Mesenchymal stem cell (in vitro differentiated cells and primary cell): ENCODE results near the gene NPL.

ENCODE experiments used
- DNase-seq: peaks from one replicate; pipeline ENCODE4 v3.0.0-alpha.2; 2013
- H2AFZ ChIP-seq: one replicate; pipeline ENCODE4 v1.6.1; 2013; ENCODE audit warnings: low read depth, mild to moderate bottlenecking, control low read depth, inconsistent platforms, low read length, moderate library complexity
- H2AK5ac ChIP-seq: 2 replicates; pipeline ENCODE4 v1.6.1; 2013; ENCODE audit warnings: low read length, moderate library complexity, mild to moderate bottlenecking, inconsistent platforms; ENCODE audit not compliant: severe bottlenecking
- H2BK120ac ChIP-seq: one replicate; pipeline ENCODE4 v1.6.1; 2013; ENCODE audit warnings: low read depth, mild to moderate bottlenecking, inconsistent platforms, low read length, moderate library complexity
- H2BK12ac ChIP-seq, 2 experiments: one replicate each; pipeline ENCODE4 v1.6.1; 2013; ENCODE audit warnings: inconsistent platforms in 2 of 2, low read length in 2 of 2, mild to moderate bottlenecking in 2 of 2, moderate library complexity in 2 of 2, control low read depth in 1 of 2
- H2BK15ac ChIP-seq: one replicate; pipeline ENCODE4 v1.6.1; 2013; ENCODE audit warnings: mild to moderate bottlenecking, low read depth, inconsistent platforms; ENCODE audit not compliant: poor library complexity, severe bottlenecking
- H2BK5ac ChIP-seq: 2 replicates; pipeline ENCODE4 v1.6.1; 2013; ENCODE audit warnings: low read depth, mild to moderate bottlenecking, low read length, control low read depth, inconsistent platforms; ENCODE audit not compliant: poor library complexity, severe bottlenecking
- H3K14ac ChIP-seq, 2 experiments: one replicate each; pipeline ENCODE4 v1.6.1; 2013; ENCODE audit warnings: inconsistent platforms in 2 of 2, low read length in 2 of 2, control low read depth in 1 of 2, mild to moderate bottlenecking in 1 of 2, moderate library complexity in 1 of 2
- H3K18ac ChIP-seq, 2 experiments: one replicate each; pipeline ENCODE4 v1.6.1; 2013; ENCODE audit warnings: inconsistent platforms in 2 of 2, low read length in 2 of 2, control low read depth in 1 of 2, low read depth in 1 of 2, mild to moderate bottlenecking in 1 of 2
- H3K23ac ChIP-seq, 2 experiments: one replicate each; pipeline ENCODE4 v1.6.1; 2013; ENCODE audit warnings: inconsistent platforms in 2 of 2, low read length in 2 of 2, mild to moderate bottlenecking in 2 of 2, moderate library complexity in 2 of 2, control low read depth in 1 of 2
- H3K27ac ChIP-seq: 2 replicates; pipeline ENCODE4 v1.5.1; 2013; ENCODE audit warnings: mild to moderate bottlenecking, moderate library complexity, low read length, control low read depth, inconsistent platforms; ENCODE audit not compliant: poor library complexity, severe bottlenecking
- H3K27me3 ChIP-seq, 2 experiments: 2 replicates each; pipeline versions ENCODE4 v1.6.1 to v1.7.0; 2013; ENCODE audit warnings: low read length in 2 of 2, mild to moderate bottlenecking in 2 of 2, moderate library complexity in 2 of 2, control low read depth in 1 of 2, inconsistent platforms in 1 of 2; ENCODE audit not compliant: control insufficient read depth in 1 of 2, insufficient read depth in 1 of 2
- H3K36me3 ChIP-seq, 2 experiments: 2 replicates each; pipeline versions ENCODE4 v1.6.1 to v1.7.0; 2013; ENCODE audit warnings: low read length in 2 of 2, control low read depth in 1 of 2, inconsistent platforms in 1 of 2, low read depth in 1 of 2, mild to moderate bottlenecking in 1 of 2; ENCODE audit not compliant: insufficient read depth in 2 of 2, control insufficient read depth in 1 of 2
- H3K4ac ChIP-seq, 2 experiments: one replicate each; pipeline ENCODE4 v1.6.1; 2013; ENCODE audit warnings: inconsistent platforms in 2 of 2, low read length in 2 of 2, mild to moderate bottlenecking in 2 of 2, moderate library complexity in 2 of 2, control low read depth in 1 of 2, low read depth in 1 of 2
- H3K4me1 ChIP-seq: 2 replicates; pipeline ENCODE4 v1.6.1; 2013; ENCODE audit warnings: low read depth, low read length, control low read depth; ENCODE audit not compliant: control insufficient read depth, insufficient read depth
- H3K4me2 ChIP-seq: 2 replicates; pipeline ENCODE4 v1.6.1; 2013; ENCODE audit warnings: low read length, mild to moderate bottlenecking, inconsistent platforms; ENCODE audit not compliant: poor library complexity, severe bottlenecking
- H3K4me3 ChIP-seq, 2 experiments: 2 replicates each; pipeline versions ENCODE4 v1.5.1 to v1.7.0; 2013; ENCODE audit warnings: low read length in 2 of 2, mild to moderate bottlenecking in 2 of 2, control low read depth in 1 of 2, low read depth in 1 of 2; ENCODE audit not compliant: insufficient read depth in 1 of 2
- H3K79me1 ChIP-seq: replicated peaks from 2 replicates; pipeline ENCODE4 v1.6.1; 2013; ENCODE audit warnings: mild to moderate bottlenecking, control low read depth, low read length, inconsistent platforms; ENCODE audit not compliant: poor library complexity, severe bottlenecking
- H3K9ac ChIP-seq: 2 replicates; pipeline ENCODE4 v1.7.0; 2013; ENCODE audit warnings: mild to moderate bottlenecking, low read length, moderate library complexity
- H3K9me3 ChIP-seq: 2 replicates; pipeline ENCODE4 v1.7.0; 2013; ENCODE audit warnings: mild to moderate bottlenecking, low read length; ENCODE audit not compliant: control insufficient read depth
- H4K8ac ChIP-seq: one replicate; pipeline ENCODE4 v1.6.1; 2013; ENCODE audit warnings: inconsistent platforms, mild to moderate bottlenecking, low read length, moderate library complexity
- H4K91ac ChIP-seq: one replicate; pipeline ENCODE4 v1.6.1; 2013; ENCODE audit warnings: mild to moderate bottlenecking, low read length, inconsistent platforms
- WGBS: methylation state at CpG from one replicate; pipeline ENCODE4 v1.1.7; 2013; ENCODE audit warnings: mixed read lengths; 5-methylcytosine and 5-hydroxymethylcytosine counted together

Gene NPL

GRCh38 chr1:182770232-182770631, 19.3 kb upstream of the NPL start:
- Histone ChIP-seq H3K79me1 (no peaks in the 10 kb centered on the region), H3K14ac (no peak overlapping the region), H3K4me2 (no peak overlapping the region), H2BK12ac (no peak overlapping the region), H3K4me3 (no peak overlapping the region), H3K4me1 (no peaks in the 10 kb centered on the region), H2BK15ac (no peak overlapping the region), H3K27ac (no peak overlapping the region), H4K8ac (no peak overlapping the region), H3K23ac (no peak overlapping the region), H3K4ac (no peak overlapping the region), H3K27me3 (peaks cover 0 to 15% of the 10 kb centered on the region in 2 experiments), H2AK5ac (no peak overlapping the region), H4K91ac (no peak overlapping the region), H3K9me3 (no peaks in the 10 kb centered on the region), H2BK5ac (no peak overlapping the region), H3K18ac (peak overlapping the region in 1 of 2 experiments; percentile 40), H2AFZ (no peak overlapping the region), H3K9ac (no peak overlapping the region), H3K36me3 (no peaks in the 10 kb centered on the region), H2BK120ac (no peak overlapping the region)
- 73% methylated on average over 2 of the region's 2 CpGs for WGBS
- no peak for DNase-seq

- no peak overlapping the region for H3K4me2 ChIP-seq
- H3K23ac ChIP-seq, result no peak overlapping the region
- H2BK12ac ChIP-seq, result no peak overlapping the region
- H2BK15ac ChIP-seq, result no peak overlapping the region
- H3K14ac ChIP-seq, result no peak overlapping the region
- H3K9me3 ChIP-seq, result no peaks in the 10 kb centered on the region
- H3K27ac ChIP-seq, result no peak overlapping the region
- H3K36me3 ChIP-seq, result no peaks in the 10 kb centered on the region
- DNase-seq, result no peak
- no peak overlapping the region for H4K8ac ChIP-seq
- H4K91ac ChIP-seq, result no peak overlapping the region
- no peak overlapping the region for H3K4me3 ChIP-seq
- no peak overlapping the region for H2AK5ac ChIP-seq
- H3K9ac ChIP-seq, result no peak overlapping the region
- 50% methylated on average over 2 of the region's 4 CpGs for WGBS
- H3K27me3 ChIP-seq, result peaks cover 0 to 9% of the 10 kb centered on the region in 2 experiments
- no peak overlapping the region for H3K4ac ChIP-seq
- H2AFZ ChIP-seq, result no peak overlapping the region
- no peak overlapping the region for H2BK5ac ChIP-seq
- no peak overlapping the region for H3K18ac ChIP-seq
- H2BK120ac ChIP-seq, result no peak overlapping the region
- H3K79me1 ChIP-seq, result no peaks in the 10 kb centered on the region
- H3K4me1 ChIP-seq, result no peaks in the 10 kb centered on the region
These were observed 18.2 kb upstream of the NPL start for GRCh38 chr1:182771187-182771984.

- Histone ChIP-seq H3K27ac (no peak overlapping the region), H2AFZ (no peak overlapping the region), H3K9me3 (no peaks in the 10 kb centered on the region), H3K4me3 (no peak overlapping the region), H2BK12ac (no peak overlapping the region), H3K36me3 (no peaks in the 10 kb centered on the region), H3K9ac (no peak overlapping the region), H2BK120ac (no peak overlapping the region), H3K14ac (no peak overlapping the region), H4K91ac (no peak overlapping the region), H3K4ac (no peak overlapping the region), H3K4me1 (no peaks in the 10 kb centered on the region), H4K8ac (no peak overlapping the region), H3K18ac (no peak overlapping the region), H2AK5ac (no peak overlapping the region), H2BK5ac (no peak overlapping the region), H3K27me3 (peaks cover 0 to 9% of the 10 kb centered on the region in 2 experiments), H2BK15ac (no peak overlapping the region), H3K79me1 (no peaks in the 10 kb centered on the region), H3K4me2 (no peak overlapping the region), H3K23ac (no peak overlapping the region)
- DNase-seq, result no peak
These were observed 12.2 kb upstream of the NPL start for GRCh38 chr1:182777386-182777785.

- Histone ChIP-seq H2AK5ac (no peak overlapping the region), H2BK15ac (no peak overlapping the region), H3K9ac (no peak overlapping the region), H4K8ac (no peak overlapping the region), H3K4me1 (no peaks in the 10 kb centered on the region), H3K4ac (no peak overlapping the region), H3K79me1 (no peaks in the 10 kb centered on the region), H2AFZ (no peak overlapping the region), H3K18ac (no peak overlapping the region), H3K9me3 (no peaks in the 10 kb centered on the region), H2BK12ac (no peak overlapping the region), H3K27ac (no peak overlapping the region), H3K4me3 (no peak overlapping the region), H2BK120ac (no peak overlapping the region), H2BK5ac (no peak overlapping the region), H3K23ac (no peak overlapping the region), H3K4me2 (no peak overlapping the region), H4K91ac (no peak overlapping the region), H3K36me3 (no peaks in the 10 kb centered on the region), H3K27me3 (peaks cover 0 to 9% of the 10 kb centered on the region in 2 experiments), H3K14ac (no peak overlapping the region)
- no peak for DNase-seq
- WGBS, result 96% methylated on average over 2 of the region's 2 CpGs
These were observed 10.7 kb upstream of the NPL start for GRCh38 chr1:182778862-182779261.
